ENCODE results near the gene WWOX. TPM values are rescaled to one million over a fixed set of nuclear protein-coding genes. Genes with fewer than 3 reads are reported as not detected.

WWOX gene
- total RNA-seq, 1 experiment from 2014 or later = 28.3 TPM

DNA sequence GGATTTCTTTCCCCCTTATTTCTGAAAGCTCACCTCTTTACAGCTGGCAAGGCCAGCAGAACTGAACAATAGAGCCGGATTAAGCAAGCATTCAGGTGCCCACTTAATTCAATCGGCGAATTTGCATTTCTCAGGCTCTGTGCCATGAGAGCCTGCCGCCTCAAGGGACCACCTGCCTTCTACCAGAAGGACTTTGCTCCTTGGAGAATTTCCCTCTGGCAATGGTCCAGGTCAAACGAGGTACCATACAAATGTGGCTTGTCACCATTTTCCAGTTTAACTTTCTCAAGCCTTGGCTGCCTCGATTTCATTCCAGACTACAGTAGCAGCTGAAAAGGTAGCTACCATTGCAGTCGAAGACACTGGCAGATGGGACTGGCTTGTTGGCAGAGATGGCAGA lies 967.1 kb downstream of the WWOX start:
- POLR2A ChIA-PET (ENCODE audit: unreplicated experiment) = no interaction called here
- intact Hi-C loops (cut with micrococcal nuclease) = no loop called here
- Histone ChIP-seq H3K27ac (ENCODE audit: low read length) (no peak overlapping the region), H3K4me3 (ENCODE audit: low read length) (no peak overlapping the region), H3K4me1 (ENCODE audit: insufficient read depth, low read length) (no peaks in the 10 kb centered on the region), H4K20me1 (ENCODE audit: low read length) (no peaks in the 10 kb centered on the region), H3F3A (ENCODE audit: low read length, unreplicated experiment) (no peaks in the 10 kb centered on the region), H3K9me2 (replicated peaks; ENCODE audit: low read length) (no peaks in the 10 kb centered on the region), H3K4me2 (ENCODE audit: low read length) (no peak overlapping the region), H3K36me3 (ENCODE audit: low read depth, low read length) (no peaks in the 10 kb centered on the region), H2AFZ (ENCODE audit: low read length) (no peak overlapping the region), H3K9ac (ENCODE audit: low read length) (no peak overlapping the region), H3K79me2 (ENCODE audit: low read length) (no peaks in the 10 kb centered on the region), H3K9me3 (ENCODE audit: low read length) (no peaks in the 10 kb centered on the region), H3K27me3 (ENCODE audit: low read length) (no peaks in the 10 kb centered on the region)
- no TSS peak for BruUV-seq (replicated peaks)
- no peak for TF ChIP-seq EZH2phosphoT487 (IDR thresholded peaks at IDR 0.05; ENCODE audit: borderline replicate concordance, low read length)
- no peak for TF ChIP-seq EZH2 (IDR thresholded peaks at IDR 0.05; ENCODE audit: low read length, unreplicated experiment)
- TF ChIP-seq, protein P1, sequence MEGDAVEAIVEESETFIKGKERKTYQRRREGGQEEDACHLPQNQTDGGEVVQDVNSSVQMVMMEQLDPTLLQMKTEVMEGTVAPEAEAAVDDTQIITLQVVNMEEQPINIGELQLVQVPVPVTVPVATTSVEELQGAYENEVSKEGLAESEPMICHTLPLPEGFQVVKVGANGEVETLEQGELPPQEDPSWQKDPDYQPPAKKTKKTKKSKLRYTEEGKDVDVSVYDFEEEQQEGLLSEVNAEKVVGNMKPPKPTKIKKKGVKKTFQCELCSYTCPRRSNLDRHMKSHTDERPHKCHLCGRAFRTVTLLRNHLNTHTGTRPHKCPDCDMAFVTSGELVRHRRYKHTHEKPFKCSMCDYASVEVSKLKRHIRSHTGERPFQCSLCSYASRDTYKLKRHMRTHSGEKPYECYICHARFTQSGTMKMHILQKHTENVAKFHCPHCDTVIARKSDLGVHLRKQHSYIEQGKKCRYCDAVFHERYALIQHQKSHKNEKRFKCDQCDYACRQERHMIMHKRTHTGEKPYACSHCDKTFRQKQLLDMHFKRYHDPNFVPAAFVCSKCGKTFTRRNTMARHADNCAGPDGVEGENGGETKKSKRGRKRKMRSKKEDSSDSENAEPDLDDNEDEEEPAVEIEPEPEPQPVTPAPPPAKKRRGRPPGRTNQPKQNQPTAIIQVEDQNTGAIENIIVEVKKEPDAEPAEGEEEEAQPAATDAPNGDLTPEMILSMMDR (conservative IDR thresholded peaks at IDR 0.05; ENCODE audit: low read depth, low read length) = no peak
- ATAC-seq = no peak
- no peak for DNase-seq
- CTCF ChIA-PET = no interaction called here

GRCh38 chr16:79067600-79067999 lies 968.1 kb downstream of the WWOX start:
- Histone ChIP-seq H3K36me3 (ENCODE audit: low read depth, low read length) (no peaks in the 10 kb centered on the region), H3K9ac (ENCODE audit: low read length) (no peak overlapping the region), H3K9me3 (ENCODE audit: low read length) (no peaks in the 10 kb centered on the region), H3K27me3 (ENCODE audit: low read length) (no peaks in the 10 kb centered on the region), H3K4me3 (ENCODE audit: low read length) (no peak overlapping the region), H3F3A (ENCODE audit: low read length, unreplicated experiment) (no peaks in the 10 kb centered on the region), H3K4me2 (ENCODE audit: low read length) (no peak overlapping the region), H3K79me2 (ENCODE audit: low read length) (no peaks in the 10 kb centered on the region), H3K9me2 (replicated peaks; ENCODE audit: low read length) (no peaks in the 10 kb centered on the region), H3K27ac (ENCODE audit: low read length) (no peak overlapping the region), H4K20me1 (ENCODE audit: low read length) (no peaks in the 10 kb centered on the region), H2AFZ (ENCODE audit: low read length) (no peak overlapping the region), H3K4me1 (ENCODE audit: insufficient read depth, low read length) (no peaks in the 10 kb centered on the region)
- intact Hi-C loops (cut with micrococcal nuclease) = no loop called here
- no peak for ATAC-seq
- ChIA-PET CTCF (no interaction called here), POLR2A (ENCODE audit: unreplicated experiment) (no interaction called here)
- no TSS peak for BruUV-seq (replicated peaks)
- TF ChIP-seq, protein P1 (conservative IDR thresholded peaks at IDR 0.05; ENCODE audit: low read depth, low read length) = no peak
- TF ChIP-seq EZH2 (IDR thresholded peaks at IDR 0.05; ENCODE audit: low read length, unreplicated experiment) (no peak), EZH2phosphoT487 (IDR thresholded peaks at IDR 0.05; ENCODE audit: borderline replicate concordance, low read length) (no peak)
- no peak for DNase-seq

- intact Hi-C loops (cut with micrococcal nuclease) = no loop called here
- H3K36me3 ChIP-seq (ENCODE audit: low read depth, low read length) = no peaks in the 10 kb centered on the region
- no TSS peak for BruUV-seq (replicated peaks)
- H3K9me2 ChIP-seq (replicated peaks; ENCODE audit: low read length) = no peaks in the 10 kb centered on the region
- H3K9me3 ChIP-seq (ENCODE audit: low read length) = no peaks in the 10 kb centered on the region
- no peak overlapping the region for H3K4me3 ChIP-seq (ENCODE audit: low read length)
- H3K27me3 ChIP-seq (ENCODE audit: low read length) = no peaks in the 10 kb centered on the region
- ChIA-PET POLR2A (ENCODE audit: unreplicated experiment) (no interaction called here), CTCF (no interaction called here)
- no peak overlapping the region for H3K9ac ChIP-seq (ENCODE audit: low read length)
- no peak overlapping the region for H2AFZ ChIP-seq (ENCODE audit: low read length)
- no peak overlapping the region for H3K4me2 ChIP-seq (ENCODE audit: low read length)
- H3K4me1 ChIP-seq (ENCODE audit: insufficient read depth, low read length) = no peaks in the 10 kb centered on the region
- no peaks in the 10 kb centered on the region for H4K20me1 ChIP-seq (ENCODE audit: low read length)
- H3F3A ChIP-seq (ENCODE audit: low read length, unreplicated experiment) = no peaks in the 10 kb centered on the region
- H3K27ac ChIP-seq (ENCODE audit: low read length) = no peak overlapping the region
- TF ChIP-seq EZH2 (IDR thresholded peaks at IDR 0.05; ENCODE audit: low read length, unreplicated experiment) (no peak), EZH2phosphoT487 (IDR thresholded peaks at IDR 0.05; ENCODE audit: borderline replicate concordance, low read length) (no peak)
- TF ChIP-seq, protein P1 (conservative IDR thresholded peaks at IDR 0.05; ENCODE audit: low read depth, low read length) = no peak
- no peaks in the 10 kb centered on the region for H3K79me2 ChIP-seq (ENCODE audit: low read length)
- ATAC-seq = no peak
- no peak for DNase-seq
These were observed 969.7 kb downstream of the WWOX start for GRCh38 chr16:79069121-79069520.
